Measurements from ENCODE around the gene ACE2.

DNA sequence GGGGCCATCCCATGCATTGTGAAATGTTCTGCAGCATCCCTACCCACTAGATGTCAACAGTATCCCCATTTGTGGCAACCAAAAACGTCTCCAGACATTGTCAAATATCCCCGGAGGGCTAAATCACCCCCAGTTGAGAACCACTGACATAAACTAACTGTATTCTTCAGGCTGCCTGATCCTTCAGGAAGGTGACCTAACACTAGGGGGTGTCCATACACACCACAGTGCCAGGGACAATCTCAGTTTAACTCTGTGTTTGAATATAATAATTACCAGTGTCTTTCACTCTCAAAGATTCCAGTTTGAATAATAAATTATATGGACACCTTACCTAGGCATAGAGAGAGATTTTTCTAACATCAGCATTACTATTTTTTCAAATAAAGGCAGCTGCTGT is 6.4 kb downstream of the ACE2 start:
- TF ChIP-seq, protein P1, sequence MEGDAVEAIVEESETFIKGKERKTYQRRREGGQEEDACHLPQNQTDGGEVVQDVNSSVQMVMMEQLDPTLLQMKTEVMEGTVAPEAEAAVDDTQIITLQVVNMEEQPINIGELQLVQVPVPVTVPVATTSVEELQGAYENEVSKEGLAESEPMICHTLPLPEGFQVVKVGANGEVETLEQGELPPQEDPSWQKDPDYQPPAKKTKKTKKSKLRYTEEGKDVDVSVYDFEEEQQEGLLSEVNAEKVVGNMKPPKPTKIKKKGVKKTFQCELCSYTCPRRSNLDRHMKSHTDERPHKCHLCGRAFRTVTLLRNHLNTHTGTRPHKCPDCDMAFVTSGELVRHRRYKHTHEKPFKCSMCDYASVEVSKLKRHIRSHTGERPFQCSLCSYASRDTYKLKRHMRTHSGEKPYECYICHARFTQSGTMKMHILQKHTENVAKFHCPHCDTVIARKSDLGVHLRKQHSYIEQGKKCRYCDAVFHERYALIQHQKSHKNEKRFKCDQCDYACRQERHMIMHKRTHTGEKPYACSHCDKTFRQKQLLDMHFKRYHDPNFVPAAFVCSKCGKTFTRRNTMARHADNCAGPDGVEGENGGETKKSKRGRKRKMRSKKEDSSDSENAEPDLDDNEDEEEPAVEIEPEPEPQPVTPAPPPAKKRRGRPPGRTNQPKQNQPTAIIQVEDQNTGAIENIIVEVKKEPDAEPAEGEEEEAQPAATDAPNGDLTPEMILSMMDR (conservative IDR thresholded peaks at IDR 0.05; ENCODE audit: low read length): 0 out of 2 replicates have a peak, but pooled peaks have one; percentile 17
- TF ChIP-seq EZH2phosphoT487 (IDR thresholded peaks at IDR 0.05; ENCODE audit: borderline replicate concordance, low read depth, low read length): no peak

Data from OCI-LY7 (cell line).